ENCODE measurements around the gene CD300LF. TPM values are rescaled to one million over a fixed set of nuclear protein-coding genes. Genes with fewer than 3 reads are reported as not detected.

The CD300LF gene
- polyA plus RNA-seq, 3 donors, result 0.28 to 0.83 (median 0.47) TPM

DNA sequence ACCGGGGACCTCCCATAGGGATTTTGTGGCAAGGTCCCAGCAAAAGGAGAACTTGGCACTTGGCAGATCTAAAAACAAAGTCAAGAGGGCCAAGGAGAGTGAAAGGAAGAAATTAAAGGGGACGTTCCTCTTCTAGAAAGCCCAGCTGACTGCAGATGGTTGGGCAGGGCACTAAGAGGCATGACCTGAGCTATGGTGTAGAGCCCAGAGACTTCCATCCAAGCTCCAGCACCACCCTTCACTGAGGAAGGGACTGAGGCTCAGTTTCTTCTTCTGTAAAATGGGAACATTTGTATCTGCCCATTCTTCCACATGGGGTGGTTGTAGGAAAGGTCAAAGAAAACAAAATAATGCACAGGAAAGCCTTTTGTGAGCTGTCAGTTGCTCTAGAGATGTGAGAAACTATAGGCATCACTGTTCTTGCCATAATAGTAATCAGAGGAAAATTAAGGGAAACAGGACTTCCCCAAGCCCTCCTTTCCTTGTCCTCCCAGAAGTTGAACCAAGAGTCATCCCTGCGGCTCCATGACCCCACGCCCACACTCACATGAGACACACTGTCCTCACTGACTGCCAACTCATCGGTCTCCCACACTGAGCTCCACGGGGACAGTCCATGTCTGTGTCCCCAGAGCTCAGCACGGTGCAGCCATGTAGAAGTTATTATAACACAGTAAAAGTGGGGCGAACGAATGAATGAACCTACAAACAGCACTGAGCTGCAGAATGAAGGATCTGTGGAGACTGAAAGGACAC is 10.4 kb downstream of the CD300LF start:
- DNase-seq (ENCODE audit: extremely low read depth in 1 of 11, low read depth in 9 of 11, low spot score in 4 of 11), result no peak

DNA sequence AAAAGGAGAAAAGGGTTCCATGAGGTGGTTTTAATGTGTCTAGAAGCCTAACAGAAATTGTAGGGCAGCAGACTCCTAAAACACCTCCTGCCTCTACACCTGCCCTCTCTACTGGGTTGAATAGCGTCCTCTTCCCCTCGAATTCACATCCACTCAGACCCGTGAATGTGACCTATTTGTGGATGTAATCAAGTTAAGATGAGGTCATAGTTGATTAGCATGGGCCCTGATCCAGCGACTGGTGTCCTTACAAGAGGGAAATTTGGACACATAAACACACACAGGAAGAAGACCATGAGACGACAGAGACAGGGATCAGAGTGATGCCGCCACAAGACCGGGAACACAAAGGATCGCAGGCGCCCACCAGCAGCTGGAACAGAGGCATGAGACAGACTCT is 13.5 kb downstream of the CD300LF start:
- DNase-seq (ENCODE audit: extremely low read depth in 1 of 11, low read depth in 9 of 11, low spot score in 4 of 11), result no peak

DNA sequence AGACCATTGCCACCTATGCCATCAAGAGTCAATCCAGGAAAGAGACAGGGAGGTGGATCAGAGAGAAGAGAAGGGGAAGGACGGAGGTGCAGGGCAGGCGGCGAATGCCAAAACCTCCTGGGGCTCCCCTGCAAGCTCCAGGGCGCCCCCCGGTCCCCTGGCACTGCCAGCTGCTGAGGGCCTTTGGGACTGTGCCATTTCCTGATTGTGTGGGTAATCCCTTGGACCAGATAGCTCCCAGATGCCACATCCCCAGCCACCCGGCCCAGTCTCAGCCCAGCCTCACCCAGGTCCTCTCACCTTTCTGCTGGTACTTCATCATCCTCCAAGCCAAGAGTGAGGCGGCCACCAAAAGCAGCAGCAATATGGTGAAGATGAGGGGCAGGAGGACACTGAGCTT is 14.7 kb downstream of the CD300LF start:
- no peak for DNase-seq (ENCODE audit: extremely low read depth in 1 of 11, low read depth in 9 of 11, low spot score in 4 of 11)

DNA sequence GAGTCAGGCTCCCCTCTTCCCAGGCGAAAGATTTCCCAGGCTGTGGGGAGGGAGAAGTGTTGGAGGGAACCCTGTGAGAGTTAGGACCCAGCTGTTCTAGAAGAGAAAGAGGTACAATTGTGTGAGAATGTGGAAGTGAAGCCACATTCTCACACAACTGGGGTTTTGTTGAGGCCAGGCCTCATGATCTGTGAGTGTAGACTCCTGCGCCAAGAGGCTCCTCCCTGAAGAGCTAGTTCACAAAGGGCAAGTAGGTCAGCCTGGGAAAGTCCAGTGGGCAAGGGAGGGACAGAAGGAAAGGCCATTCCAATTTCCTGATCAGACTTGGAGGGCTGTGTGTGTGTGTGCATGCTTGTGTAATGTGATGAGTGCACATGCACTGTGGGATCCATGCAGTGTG is 15.2 kb downstream of the CD300LF start:
- DNase-seq (ENCODE audit: extremely low read depth in 1 of 11, low read depth in 9 of 11, low spot score in 4 of 11), result no peak

DNA sequence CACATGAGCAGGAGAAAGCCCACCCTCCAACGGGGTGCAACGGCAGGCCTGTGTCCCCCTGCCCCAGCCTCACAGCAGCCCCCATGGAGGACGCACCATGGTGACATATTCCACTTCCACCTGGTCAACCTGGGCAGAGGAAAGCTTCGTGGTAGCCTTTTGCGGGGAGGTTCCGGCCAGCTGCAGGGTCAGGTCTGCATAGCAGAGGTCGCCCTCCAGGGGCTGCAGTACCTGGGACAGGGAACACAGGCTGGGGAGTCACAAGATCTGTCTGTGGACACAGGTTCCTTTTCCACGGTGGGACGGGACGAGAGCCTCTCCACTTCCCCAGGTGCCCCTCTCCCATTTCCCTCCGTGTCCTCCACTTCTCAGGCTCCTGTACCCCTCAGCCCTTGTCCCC is 17.1 kb downstream of the CD300LF start:
- DNase-seq (ENCODE audit: extremely low read depth in 1 of 11, low read depth in 9 of 11, low spot score in 4 of 11), result no peak

DNA sequence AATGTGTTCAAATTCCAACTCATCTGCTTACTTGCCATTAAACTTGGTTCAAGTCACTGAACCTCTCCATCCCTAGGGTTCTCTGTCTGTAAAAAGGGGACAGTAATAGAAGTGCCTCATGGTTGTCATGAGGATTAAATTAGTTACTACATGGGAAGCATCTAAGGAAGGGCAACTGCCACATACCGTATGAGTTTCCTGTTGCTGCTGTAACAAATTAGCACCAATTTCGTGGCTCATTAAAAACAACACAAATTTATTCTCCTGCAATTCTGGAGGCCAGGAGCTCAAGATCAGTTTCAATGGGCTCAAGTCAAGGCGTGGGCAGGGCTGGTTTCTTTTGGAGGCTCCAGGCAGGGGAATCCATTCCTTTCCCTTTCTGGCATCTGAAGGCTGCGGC is 18.6 kb downstream of the CD300LF start:
- DNase-seq (ENCODE audit: extremely low read depth in 1 of 11, low read depth in 9 of 11, low spot score in 4 of 11), result no peak

DNA sequence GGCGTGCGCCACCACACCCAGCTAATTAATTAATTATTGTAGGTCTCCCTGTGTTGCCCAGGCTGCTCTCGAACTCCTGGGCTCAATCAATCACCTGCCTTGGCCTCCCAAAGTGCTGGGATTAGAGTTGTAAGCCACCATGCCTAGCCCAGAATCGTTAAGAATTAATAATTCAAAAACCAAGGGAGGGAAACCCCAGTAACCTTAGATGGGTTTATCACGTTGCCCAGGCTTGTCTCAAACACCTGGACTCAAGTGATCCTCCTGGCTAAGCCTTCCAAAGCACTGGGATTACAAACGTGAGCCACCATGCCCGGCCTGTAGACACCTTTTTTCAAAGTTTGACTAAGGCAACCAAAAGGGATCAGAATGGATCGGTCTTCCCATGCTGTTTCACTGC is 21.6 kb downstream of the CD300LF start:
- no peak for DNase-seq (ENCODE audit: extremely low read depth in 1 of 11, low read depth in 9 of 11, low spot score in 4 of 11)

DNA sequence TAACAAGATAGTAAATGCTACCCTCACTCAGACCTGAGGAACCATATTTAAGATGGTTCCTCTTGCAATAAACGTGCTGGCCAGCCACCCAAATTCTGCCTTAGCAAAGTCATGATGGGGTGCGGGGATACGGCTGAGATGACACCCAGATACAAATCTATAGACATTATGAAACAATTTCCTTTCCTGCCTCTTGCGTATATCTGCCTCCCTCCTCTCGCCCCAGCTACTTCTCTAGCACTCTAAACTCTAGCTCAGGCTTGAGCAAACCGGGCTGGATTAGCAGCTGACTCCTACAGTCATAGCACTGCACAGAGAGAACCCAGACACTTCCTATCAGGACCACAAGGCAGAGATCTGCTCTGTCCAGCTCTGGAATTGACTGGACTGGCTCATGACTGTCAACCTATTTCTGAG is 22.3 kb downstream of the CD300LF start:
- no peak for DNase-seq (ENCODE audit: extremely low read depth in 1 of 11, low read depth in 9 of 11, low spot score in 4 of 11)

DNA sequence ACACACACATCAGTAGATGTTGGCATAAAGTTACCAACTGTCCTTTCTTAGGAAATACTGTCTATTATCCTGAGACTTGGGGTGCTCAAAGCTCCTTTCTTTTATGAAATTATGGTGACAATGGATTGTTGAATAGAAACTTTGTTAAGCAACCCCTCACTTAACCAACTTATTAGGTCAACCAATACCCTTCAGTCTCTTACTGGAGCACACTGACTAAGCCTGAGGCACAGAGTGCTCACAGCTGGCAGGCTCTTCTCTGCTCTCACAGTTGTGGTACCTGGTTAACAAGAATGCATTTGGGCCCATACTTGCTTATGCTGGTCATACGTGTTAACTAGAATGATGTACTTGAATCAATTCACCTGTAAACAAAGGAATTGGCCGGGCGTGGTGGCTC is 24.8 kb downstream of the CD300LF start:
- no peak for DNase-seq (ENCODE audit: extremely low read depth in 1 of 11, low read depth in 9 of 11, low spot score in 4 of 11)

DNA sequence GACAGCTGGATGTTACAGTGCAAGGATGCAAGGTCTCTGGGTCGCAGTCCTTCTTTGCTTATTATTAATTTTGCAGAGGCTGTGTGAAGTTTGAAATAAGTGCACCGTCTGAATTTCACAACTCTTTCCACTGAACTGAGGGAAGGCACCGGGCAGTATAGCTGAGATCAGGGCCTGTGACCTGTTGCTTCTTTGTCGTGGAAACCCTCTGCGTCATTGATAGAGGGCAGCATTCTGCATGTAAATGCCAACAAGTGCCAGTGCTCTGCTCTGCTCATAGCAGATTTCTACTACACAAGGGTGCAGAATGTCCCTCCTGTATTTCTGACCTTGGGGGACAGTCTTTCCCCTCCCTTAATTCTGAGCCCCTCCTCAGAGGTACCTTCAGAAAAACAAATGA is 26.0 kb downstream of the CD300LF start:
- DNase-seq (ENCODE audit: extremely low read depth in 1 of 11, low read depth in 9 of 11, low spot score in 4 of 11), result no peak

DNA sequence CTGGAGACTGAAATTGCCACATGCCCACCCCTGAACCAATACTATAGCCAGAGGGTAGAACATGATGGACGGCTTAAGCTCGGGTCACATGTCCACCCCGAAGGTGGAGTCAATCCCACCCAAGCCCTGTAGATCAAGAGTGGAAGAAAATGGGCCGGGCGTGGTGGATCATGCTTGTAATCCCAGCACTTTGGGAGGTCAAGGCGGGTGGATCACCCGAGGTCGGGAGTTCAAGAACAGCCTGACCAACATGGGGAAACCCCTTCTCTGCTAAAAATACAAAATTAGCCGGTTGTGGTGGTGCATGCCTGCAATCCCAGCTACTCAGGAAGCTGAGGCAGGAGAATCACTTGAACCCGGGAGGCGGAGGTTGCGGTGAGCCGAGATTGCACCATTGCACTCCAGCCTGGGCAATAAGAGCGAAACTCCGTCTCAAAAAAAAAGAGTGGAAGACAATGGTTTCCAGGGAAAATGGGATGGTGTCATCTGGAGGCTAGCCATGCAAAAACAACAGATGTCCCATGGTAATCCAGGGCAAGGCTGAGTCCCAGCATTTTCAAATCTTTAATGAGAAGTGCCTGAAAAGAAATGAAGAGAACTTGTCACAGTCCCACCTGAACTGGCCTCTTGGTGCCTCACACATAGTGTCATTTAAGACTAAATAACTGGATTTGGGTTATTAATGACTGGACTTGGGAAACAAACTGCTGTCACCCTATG is 30.1 kb downstream of the CD300LF start:
- DNase-seq (ENCODE audit: extremely low read depth in 1 of 11, low read depth in 9 of 11, low spot score in 4 of 11), result no peak

DNA sequence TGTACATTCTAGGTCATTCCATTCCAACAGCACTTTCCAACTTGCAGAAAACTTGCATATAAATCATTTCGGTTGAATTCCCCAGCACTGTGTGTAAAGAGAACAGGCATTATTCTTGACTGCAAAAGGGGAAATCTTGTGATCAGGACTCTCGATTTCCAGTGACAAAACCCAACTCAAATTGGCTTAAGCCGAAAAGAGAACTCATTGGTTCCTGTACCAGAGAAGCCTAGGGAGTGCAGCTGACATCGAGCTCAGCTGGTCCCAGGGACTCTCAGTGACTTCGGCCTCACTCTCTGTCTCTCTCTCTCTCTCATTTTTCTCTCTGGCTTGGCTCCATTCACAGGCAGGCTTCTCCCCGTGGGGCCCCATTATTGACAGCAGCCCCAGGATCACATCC is 30.7 kb downstream of the CD300LF start:
- no peak for DNase-seq (ENCODE audit: extremely low read depth in 1 of 11, low read depth in 9 of 11, low spot score in 4 of 11)

DNA sequence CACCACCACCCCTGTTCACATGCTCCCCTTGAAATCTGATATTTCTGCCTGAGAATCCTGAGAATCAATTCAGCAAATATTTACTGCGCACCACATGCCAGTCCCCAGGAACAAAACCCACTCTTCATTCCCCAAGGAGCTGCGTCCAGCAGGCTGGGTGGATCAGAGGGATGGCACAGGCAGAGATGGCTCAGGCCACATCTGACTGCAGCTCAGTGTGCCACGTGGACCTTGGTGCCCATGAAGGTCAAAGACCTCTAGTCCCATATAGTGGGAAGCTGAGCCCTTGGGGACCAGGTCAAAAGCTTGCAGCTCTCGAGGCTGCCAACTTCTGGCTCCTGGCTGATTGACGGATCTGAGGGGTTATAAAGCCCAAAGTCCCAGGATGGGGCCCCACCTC is 31.8 kb downstream of the CD300LF start:
- DNase-seq (ENCODE audit: extremely low read depth in 1 of 11, low read depth in 9 of 11, low spot score in 4 of 11), result no peak

DNA sequence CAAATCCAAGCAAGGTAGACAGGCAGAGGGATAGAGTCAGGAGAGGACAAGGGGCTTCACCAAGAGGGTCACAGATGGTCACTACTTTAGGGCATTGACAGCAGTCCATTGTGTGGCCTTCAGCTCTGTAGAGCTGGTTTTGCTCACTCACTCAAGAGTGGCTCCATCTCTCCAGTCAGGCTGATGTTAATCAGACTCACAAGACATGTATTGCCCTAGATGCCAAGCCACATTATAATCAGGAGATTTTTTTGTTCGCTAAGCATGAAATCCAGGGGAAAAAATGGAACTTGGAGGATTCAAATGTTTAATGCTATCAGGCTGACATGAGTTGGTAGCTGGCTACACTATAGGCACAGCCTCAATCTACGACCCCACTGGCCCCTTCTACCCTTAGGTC is 32.5 kb downstream of the CD300LF start:
- DNase-seq (ENCODE audit: extremely low read depth in 1 of 11, low read depth in 9 of 11, low spot score in 4 of 11), result no peak

DNA sequence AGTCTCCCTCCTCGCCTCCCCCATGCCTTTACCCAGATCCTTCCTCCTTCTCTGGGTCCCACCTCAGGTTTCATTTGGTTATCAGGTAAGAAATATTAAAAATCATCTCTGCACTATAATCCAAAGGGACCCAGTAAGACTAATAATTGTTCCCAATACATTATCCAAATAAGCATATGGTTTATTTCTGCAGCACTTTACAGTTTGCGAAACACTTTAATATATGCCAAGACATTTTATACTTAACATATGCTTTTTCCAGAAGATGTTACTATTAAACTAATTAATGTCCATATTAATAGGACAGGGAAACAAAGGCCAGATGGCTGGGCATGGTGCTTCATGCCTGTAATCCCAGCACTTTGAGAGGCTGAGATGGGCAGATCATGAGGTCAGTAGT is 33.3 kb downstream of the CD300LF start:
- DNase-seq (ENCODE audit: extremely low read depth in 1 of 11, low read depth in 9 of 11, low spot score in 4 of 11), result no peak

DNA sequence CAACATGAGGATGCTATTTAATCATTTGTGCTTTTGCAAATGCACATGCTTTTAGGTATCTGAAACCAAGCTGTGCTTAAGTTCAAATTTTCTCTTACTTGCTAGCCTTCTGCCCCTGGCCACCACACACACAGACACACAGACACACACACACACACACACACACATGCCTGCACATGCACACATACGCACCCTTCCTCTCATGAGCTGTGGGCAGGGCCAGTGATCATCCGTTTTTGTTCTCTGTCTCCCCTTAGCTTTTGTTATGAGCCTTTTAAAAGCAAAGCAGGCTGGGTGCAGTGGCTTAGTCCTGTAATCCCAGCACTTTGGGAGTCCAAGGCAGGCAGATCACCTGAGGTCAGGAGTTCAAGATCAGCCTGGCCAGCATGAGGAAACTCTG is 34.2 kb downstream of the CD300LF start:
- no peak for DNase-seq (ENCODE audit: extremely low read depth in 1 of 11, low read depth in 9 of 11, low spot score in 4 of 11)

DNA sequence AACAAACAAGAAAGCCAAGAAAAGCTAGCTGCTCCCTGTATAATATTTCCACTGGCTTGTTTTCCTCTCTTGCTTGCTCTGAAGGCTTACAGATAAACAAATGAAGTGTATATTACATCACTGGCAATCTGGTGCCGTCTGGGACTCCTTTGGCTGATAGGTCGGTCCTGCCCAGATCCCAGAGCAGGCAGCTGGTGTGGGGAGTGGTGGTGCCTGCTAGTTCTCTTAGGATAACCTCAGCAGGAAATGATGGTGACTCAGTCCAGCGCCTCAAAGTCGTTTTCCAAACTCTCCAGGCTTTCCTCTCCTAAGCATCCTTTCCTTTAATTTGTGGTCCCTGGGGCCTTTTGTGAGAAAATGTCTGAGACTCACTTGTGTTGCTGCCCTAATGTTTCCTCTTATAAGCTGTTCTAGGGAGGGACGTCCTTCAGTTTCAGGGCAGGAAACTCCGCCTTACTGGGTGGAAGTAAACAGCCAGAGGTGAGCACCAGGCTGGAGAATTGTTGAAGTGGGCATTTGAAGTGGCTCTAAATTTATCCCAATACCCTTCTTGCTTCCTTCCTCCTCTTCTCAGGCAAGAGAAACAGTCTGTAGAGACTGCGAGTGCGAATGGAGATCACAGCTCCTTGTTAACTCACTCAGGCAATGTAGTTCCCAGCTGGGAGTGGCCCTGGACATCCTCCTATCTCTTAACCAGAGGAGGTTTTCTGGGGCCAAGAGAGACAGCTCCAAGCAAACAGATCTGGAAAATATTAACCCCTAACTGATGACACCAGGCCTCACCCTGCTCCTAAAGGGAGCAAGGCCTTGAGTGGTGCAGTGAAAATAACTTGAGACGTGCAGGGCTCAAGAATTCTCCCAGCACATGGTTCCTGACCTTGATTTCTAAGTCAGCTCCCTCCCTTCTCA is 34.9 kb downstream of the CD300LF start:
- DNase-seq (ENCODE audit: extremely low read depth in 1 of 11, low read depth in 9 of 11, low spot score in 4 of 11), result no peak

DNA sequence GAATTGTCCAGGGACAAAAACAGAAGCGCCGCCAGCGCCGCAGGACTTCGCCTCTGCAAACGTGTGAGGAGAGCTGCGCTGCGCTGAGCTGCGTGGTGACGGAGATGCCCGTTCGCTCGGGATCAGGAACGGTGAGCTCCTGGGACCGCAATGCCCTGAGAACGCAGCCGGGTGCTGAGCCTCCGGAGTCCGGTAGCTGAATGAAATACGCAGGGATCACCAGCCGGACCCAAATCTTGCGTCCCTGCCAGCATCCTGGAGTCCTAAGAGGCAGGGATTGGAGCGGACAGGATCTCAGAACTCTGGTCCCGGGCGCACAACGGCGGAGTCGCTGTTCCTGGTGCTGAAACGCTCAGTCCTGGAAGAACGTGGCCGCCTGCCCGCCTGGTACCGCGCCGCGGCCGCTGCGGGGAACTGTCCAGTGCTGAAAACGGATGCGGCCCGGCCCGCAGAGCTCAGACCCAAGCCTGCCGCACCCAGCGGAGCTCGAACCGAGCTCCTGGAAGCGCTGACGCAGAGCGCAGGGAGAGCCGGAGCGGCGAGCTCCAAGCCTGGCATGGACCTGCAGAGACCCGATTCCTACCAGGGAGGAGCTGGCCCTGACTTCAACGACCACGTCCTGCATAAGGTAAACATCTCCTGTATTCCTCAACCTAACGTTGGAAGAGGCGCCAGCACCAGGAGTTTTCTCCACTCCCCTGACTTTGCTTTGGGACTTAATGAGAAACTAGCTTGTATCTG is 41.5 kb downstream of the CD300LF start:
- peak; percentile 73 to 92 (median 88) for DNase-seq (ENCODE audit: extremely low read depth in 1 of 11, low read depth in 9 of 11, low spot score in 4 of 11)

DNA sequence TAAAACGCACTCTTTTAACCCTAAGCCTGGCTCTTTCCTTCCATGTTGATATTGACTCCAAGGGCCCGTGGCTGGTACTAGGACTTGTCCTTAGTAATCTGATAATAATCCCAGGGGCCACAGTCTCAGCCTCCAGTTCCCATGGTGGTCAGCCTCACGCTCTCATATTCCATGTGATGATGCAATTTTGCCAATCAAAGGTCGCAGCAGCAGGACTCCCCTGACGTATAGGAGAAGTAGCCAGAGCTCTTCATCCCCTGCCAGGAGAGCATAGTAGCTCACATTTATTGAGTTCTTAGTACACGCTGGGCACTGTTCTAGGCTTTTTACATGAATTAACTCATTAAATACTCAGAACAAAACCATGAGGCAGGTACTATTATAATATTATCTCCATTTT is 42.4 kb downstream of the CD300LF start:
- DNase-seq (ENCODE audit: extremely low read depth in 1 of 11, low read depth in 9 of 11, low spot score in 4 of 11), result no peak
